Left forelimb (tissue), 1 donor: ENCODE measurements around the gene RNF150.

Experiments
- DNase-seq: peaks from one replicate; pipeline ENCODE4 v3.0.0-alpha.2; 2018; ENCODE audit warnings: low spot score

RNF150 gene

GRCh38 chr4:141023051-141023450 lies 110.2 kb downstream of the RNF150 start:
- DNase-seq: no peak

- DNase-seq: no peak
These were observed 111.1 kb downstream of the RNF150 start for GRCh38 chr4:141022111-141022695.

- no peak for DNase-seq
These were observed 111.7 kb downstream of the RNF150 start for GRCh38 chr4:141021397-141022110.

- no peak for DNase-seq
These were observed 112.4 kb downstream of the RNF150 start for GRCh38 chr4:141020801-141021261.

- no peak for DNase-seq
These were observed 113.5 kb downstream of the RNF150 start for GRCh38 chr4:141019768-141020167.

- DNase-seq: no peak
These were observed 117.0 kb downstream of the RNF150 start for GRCh38 chr4:141016117-141016798.

- no peak for DNase-seq
These were observed 119.4 kb downstream of the RNF150 start for GRCh38 chr4:141013899-141014298.

GRCh38 chr4:141011901-141012315 lies 121.4 kb downstream of the RNF150 start:
- DNase-seq: no peak

GRCh38 chr4:141009931-141010330 lies 123.3 kb downstream of the RNF150 start:
- no peak for DNase-seq

- no peak for DNase-seq
These were observed 124.1 kb downstream of the RNF150 start for GRCh38 chr4:141009129-141009528.

- no peak for DNase-seq
These were observed 126.9 kb downstream of the RNF150 start for GRCh38 chr4:141006242-141006802.

- no peak for DNase-seq
These were observed 128.4 kb downstream of the RNF150 start for GRCh38 chr4:141004823-141005222.

- DNase-seq: no peak
These were observed 130.1 kb downstream of the RNF150 start for GRCh38 chr4:141003193-141003592.

- DNase-seq: no peak
These were observed 130.9 kb downstream of the RNF150 start for GRCh38 chr4:141002323-141002805.

GRCh38 chr4:140996766-140997165 lies 136.5 kb downstream of the RNF150 start:
- DNase-seq: no peak

- no peak for DNase-seq
These were observed 138.2 kb downstream of the RNF150 start for GRCh38 chr4:140995058-140995457.

GRCh38 chr4:140994015-140994414 lies 139.3 kb downstream of the RNF150 start:
- no peak for DNase-seq

- DNase-seq: no peak
These were observed 139.9 kb downstream of the RNF150 start for GRCh38 chr4:140993370-140993769.

- no peak for DNase-seq
These were observed 143.3 kb downstream of the RNF150 start for GRCh38 chr4:140989944-140990343.

GRCh38 chr4:140986045-140986444 lies 147.2 kb downstream of the RNF150 start:
- DNase-seq: no peak

GRCh38 chr4:140982613-140983340 lies 150.5 kb downstream of the RNF150 start:
- no peak for DNase-seq
